ENCODE results near the gene MTMR11.

DNA sequence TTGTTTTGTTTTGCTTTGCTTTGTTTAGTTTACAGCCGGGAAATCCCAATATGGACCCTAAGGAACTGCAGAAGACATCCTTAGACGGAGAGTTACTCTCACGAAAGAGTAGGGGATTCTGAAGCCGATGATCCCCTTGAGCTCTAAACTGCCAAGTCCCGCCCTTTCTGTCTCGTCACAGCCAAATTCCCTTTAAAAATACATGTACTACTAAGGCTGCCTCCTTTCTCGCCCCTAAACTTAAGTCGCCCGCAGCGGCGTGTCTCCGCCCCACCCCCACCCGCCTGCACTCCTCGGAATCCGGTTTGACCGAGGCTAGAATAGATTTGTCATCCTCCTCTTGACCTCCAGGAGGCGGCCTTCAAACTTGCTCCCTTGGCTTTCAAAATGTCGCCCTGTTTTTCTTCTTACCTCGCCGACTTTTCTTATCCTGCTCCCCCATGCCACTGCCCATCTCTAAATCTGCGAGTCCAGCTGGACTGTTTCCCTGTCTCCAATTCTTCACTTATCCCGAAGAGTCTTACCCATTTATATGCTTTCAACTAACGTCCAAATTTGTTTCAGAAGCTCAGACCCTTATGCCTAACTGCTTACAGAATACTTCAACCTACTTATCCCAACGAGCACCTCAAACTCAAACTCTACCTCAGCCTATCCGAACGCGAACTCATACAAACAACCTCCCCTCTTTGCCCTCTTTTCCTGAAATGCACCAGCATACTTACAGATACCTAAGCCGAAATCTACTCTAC, 48.3 kb downstream of the MTMR11 start:
- TF ChIP-seq CTCF (IDR thresholded peaks at IDR 0.05; ENCODE audit: poor library complexity) (peak; percentile 61), EZH2 (IDR thresholded peaks at IDR 0.05; ENCODE audit: borderline replicate concordance) (no peak), EZH2phosphoT487 (IDR thresholded peaks at IDR 0.05; ENCODE audit: low read depth, severe bottlenecking, unreplicated experiment) (no peak)
